Progenitor cell of endocrine pancreas (in vitro differentiated cells): ENCODE measurements around the gene MFSD1. TPM values are rescaled to one million over a fixed set of nuclear protein-coding genes. Genes with fewer than 3 reads are reported as not detected.

Experiments
- DNase-seq: peaks from one replicate; pipeline ENCODE4 v3.0.0; 2021; ENCODE audit warnings: low spot score; ENCODE audit not compliant: unreplicated experiment
- H3K27ac Mint-ChIP-seq: 2 replicates; pipeline ENCODE4 v1.8.0; 2021; ENCODE audit warnings: mild to moderate bottlenecking, moderate library complexity, mixed read lengths
- H3K27me3 Mint-ChIP-seq: 2 replicates; pipeline ENCODE4 v1.8.0; 2021; ENCODE audit warnings: mixed read lengths
- H3K36me3 Mint-ChIP-seq: 2 replicates; pipeline ENCODE4 v1.8.0; 2022; ENCODE audit warnings: mixed read lengths; ENCODE audit not compliant: insufficient read depth
- H3K4me1 Mint-ChIP-seq: 2 replicates; pipeline ENCODE4 v1.8.0; 2021; ENCODE audit warnings: low read depth, mixed read lengths
- H3K4me3 Mint-ChIP-seq: 2 replicates; pipeline ENCODE4 v1.8.0; 2021; ENCODE audit warnings: low read depth, mild to moderate bottlenecking, moderate library complexity, mixed read lengths
- H3K9me3 Mint-ChIP-seq: 2 replicates; pipeline ENCODE4 v1.8.0; 2021; ENCODE audit warnings: low read depth, mixed read lengths
- total RNA-seq: library from RNA; stranded (reverse); gene quantifications from 2 replicates; pipeline ENCODE4 v1.2.1, GENCODE V29; 2021
- TF ChIP-seq, protein P1 (sequence below): fragments of 200-600 bp; sonication (generic); IDR thresholded peaks from one replicate; pipeline ENCODE4 v1.5.0; 2021; ENCODE audit warnings: antibody characterized with exemption, mild to moderate bottlenecking; ENCODE audit not compliant: unreplicated experiment

The MFSD1 gene
- total RNA-seq, 1 donor from 2014 or later = 17.6 TPM

DNA sequence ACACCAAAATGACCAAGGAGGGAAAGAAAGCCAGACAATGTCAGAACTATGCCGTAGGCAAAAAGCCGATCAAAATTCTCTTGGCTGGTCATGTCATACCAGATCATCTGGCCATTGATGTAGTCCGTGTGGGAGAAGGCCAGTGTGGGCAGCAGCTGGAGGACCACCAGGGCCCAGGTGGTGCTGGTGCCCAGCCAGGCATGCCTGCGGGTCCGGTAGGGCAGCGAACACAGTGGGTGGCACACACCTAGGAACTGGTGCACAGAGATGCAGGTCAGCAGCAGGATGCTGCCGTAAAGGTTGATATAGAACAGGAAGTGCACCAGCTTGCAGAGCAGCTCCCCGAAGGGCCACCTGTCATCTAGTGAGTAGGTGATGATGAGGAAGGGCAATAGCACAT lies 39.5 kb downstream of the MFSD1 start:
- Mint-ChIP-seq H3K27me3 (peaks cover 17% of the 10 kb centered on the region), H3K36me3 (no peaks in the 10 kb centered on the region), H3K4me1 (peaks cover 13% of the 10 kb centered on the region), H3K4me3 (no peak overlapping the region), H3K27ac (no peak overlapping the region), H3K9me3 (no peaks in the 10 kb centered on the region)
- TF ChIP-seq, protein P1, sequence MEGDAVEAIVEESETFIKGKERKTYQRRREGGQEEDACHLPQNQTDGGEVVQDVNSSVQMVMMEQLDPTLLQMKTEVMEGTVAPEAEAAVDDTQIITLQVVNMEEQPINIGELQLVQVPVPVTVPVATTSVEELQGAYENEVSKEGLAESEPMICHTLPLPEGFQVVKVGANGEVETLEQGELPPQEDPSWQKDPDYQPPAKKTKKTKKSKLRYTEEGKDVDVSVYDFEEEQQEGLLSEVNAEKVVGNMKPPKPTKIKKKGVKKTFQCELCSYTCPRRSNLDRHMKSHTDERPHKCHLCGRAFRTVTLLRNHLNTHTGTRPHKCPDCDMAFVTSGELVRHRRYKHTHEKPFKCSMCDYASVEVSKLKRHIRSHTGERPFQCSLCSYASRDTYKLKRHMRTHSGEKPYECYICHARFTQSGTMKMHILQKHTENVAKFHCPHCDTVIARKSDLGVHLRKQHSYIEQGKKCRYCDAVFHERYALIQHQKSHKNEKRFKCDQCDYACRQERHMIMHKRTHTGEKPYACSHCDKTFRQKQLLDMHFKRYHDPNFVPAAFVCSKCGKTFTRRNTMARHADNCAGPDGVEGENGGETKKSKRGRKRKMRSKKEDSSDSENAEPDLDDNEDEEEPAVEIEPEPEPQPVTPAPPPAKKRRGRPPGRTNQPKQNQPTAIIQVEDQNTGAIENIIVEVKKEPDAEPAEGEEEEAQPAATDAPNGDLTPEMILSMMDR = no peak
- DNase-seq = no peak

DNA sequence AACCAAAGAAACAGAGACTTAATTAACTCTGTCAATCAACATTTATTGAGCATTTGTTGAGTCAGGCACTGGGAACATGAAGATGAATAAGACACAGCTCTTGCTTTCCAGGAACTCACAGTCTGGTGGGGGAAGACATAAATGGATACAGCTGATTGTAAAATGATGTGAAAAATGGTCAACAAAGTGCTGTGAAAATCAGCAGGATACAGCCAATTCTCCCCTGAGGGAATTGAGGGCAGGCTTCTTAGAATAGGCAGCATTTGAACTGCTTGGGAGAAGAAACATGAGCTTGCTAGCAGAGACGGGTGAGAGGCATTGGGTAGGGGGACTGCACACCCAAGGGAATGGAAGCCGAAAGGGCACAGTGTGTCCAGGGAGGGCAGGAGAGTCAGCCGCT lies 41.1 kb downstream of the MFSD1 start:
- H3K27me3 Mint-ChIP-seq = peaks cover 12% of the 10 kb centered on the region
- no peak overlapping the region for H3K27ac Mint-ChIP-seq
- no peak overlapping the region for H3K4me3 Mint-ChIP-seq
- H3K9me3 Mint-ChIP-seq = no peaks in the 10 kb centered on the region
- DNase-seq = no peak
- H3K36me3 Mint-ChIP-seq = no peaks in the 10 kb centered on the region
- TF ChIP-seq, protein P1 = no peak
- peaks cover 5% of the 10 kb centered on the region for H3K4me1 Mint-ChIP-seq

- peak; percentile 30 for DNase-seq
- Mint-ChIP-seq H3K4me1 (no peaks in the 10 kb centered on the region), H3K4me3 (no peak overlapping the region), H3K27ac (no peak overlapping the region), H3K9me3 (no peaks in the 10 kb centered on the region), H3K36me3 (no peaks in the 10 kb centered on the region), H3K27me3 (peaks cover 16% of the 10 kb centered on the region)
- TF ChIP-seq, protein P1 = peak; percentile 86
Observed at GRCh38 chr3:158845765-158846350, 44.0 kb downstream of the MFSD1 start.

DNA sequence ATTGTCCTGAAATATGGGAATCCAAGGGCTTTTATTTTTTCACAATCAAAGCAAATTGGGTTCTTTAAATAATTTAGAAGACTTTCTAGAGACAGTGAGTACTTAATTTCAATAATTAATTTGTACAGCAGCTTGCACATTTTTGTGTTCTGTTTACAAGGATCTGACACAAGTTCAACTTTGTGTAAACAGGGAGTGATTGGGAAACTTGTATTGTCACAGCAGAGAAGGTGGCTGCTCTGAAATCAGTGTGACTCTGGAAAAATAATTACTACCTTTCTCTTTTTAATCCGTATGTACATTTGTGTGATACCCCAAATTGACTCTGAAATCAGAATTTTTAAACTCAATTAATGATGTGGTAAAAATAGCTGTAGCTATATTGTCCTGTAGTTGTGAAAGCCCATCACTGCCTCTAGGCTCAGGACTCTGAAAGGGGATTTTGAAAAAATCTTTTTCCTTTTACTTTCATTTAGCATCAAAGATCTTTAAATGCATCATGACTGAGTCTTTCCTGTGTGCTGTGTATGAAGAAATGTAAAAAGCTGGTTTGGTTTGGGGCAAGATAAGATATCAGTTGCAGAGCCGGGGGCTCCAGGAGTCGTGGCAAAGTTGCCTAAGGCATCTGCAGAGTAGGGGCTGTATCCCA lies 45.1 kb downstream of the MFSD1 start:
- no peaks in the 10 kb centered on the region for H3K4me1 Mint-ChIP-seq
- no peaks in the 10 kb centered on the region for H3K9me3 Mint-ChIP-seq
- no peak overlapping the region for H3K27ac Mint-ChIP-seq
- no peak overlapping the region for H3K4me3 Mint-ChIP-seq
- DNase-seq = no peak
- H3K36me3 Mint-ChIP-seq = no peaks in the 10 kb centered on the region
- TF ChIP-seq, protein P1 = no peak
- H3K27me3 Mint-ChIP-seq = peaks cover 20% of the 10 kb centered on the region

DNA sequence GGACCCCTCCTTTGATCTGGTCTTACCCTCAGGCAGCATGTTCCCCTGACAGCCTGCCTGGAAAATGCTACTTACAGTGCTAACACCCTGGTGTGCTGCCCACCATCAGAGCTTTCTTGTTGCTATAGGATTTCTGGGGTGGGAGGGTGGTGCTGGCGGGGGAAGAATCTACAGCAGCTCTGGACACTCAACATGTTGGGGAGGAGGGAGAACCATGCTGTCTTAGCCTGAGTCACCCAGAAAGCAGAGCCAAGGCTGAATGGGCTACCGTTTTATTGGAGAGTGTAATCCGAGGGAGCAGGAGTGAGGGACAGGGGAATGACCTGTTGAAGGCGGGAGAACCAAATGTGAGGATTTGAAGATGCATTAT lies 45.6 kb downstream of the MFSD1 start:
- Mint-ChIP-seq H3K4me3 (no peak overlapping the region), H3K27me3 (peaks cover 20% of the 10 kb centered on the region), H3K4me1 (no peaks in the 10 kb centered on the region), H3K9me3 (no peaks in the 10 kb centered on the region), H3K36me3 (no peaks in the 10 kb centered on the region), H3K27ac (no peak overlapping the region)
- DNase-seq = no peak
- TF ChIP-seq, protein P1 = no peak
